CD4-positive, alpha-beta T cell treated with Interleukin-4 for 1 hour (primary cell): Measurements from ENCODE around the gene PAPOLG.
"Not testable (repeated sequence)": the region's sequence is repeated elsewhere in the genome, so short reads cannot be mapped to it uniquely, and the experiment has no call there.

Source experiments
- DNase-seq, 2 donors: peaks; one replicate each; pipeline ENCODE4 v3.0.0-alpha.2; 2020 to 2022

PAPOLG gene

GRCh38 chr2:60825666-60826065, 69.6 kb downstream of the PAPOLG start:
- no peak for DNase-seq

GRCh38 chr2:60826111-60826510, 70.0 kb downstream of the PAPOLG start:
- no peak for DNase-seq

- DNase-seq = not testable (repeated sequence)
Observed at GRCh38 chr2:60826860-60827259, 70.8 kb downstream of the PAPOLG start.

GRCh38 chr2:60827369-60827768, 71.3 kb downstream of the PAPOLG start:
- no peak for DNase-seq

- DNase-seq = no peak
Observed at GRCh38 chr2:60830991-60831390, 74.9 kb downstream of the PAPOLG start.

GRCh38 chr2:60831921-60832320, 75.9 kb downstream of the PAPOLG start:
- no peak for DNase-seq

- DNase-seq = no peak
Observed at GRCh38 chr2:60832621-60833020, 76.6 kb downstream of the PAPOLG start.

- peak; percentile 18 to 50 for DNase-seq
Observed at GRCh38 chr2:60834270-60834717, 78.2 kb downstream of the PAPOLG start.

- DNase-seq = no peak
Observed at GRCh38 chr2:60836491-60836890, 80.4 kb downstream of the PAPOLG start.

- no peak for DNase-seq
Observed at GRCh38 chr2:60837123-60837522, 81.1 kb downstream of the PAPOLG start.

GRCh38 chr2:60838481-60838880, 82.4 kb downstream of the PAPOLG start:
- DNase-seq = no peak

- DNase-seq = no peak
Observed at GRCh38 chr2:60839126-60839813, 83.2 kb downstream of the PAPOLG start.

- peak; percentile 17 to 64 for DNase-seq
Observed at GRCh38 chr2:60840880-60841279, 84.8 kb downstream of the PAPOLG start.

GRCh38 chr2:60843006-60843405, 86.9 kb downstream of the PAPOLG start:
- no peak for DNase-seq

GRCh38 chr2:60844105-60844504, 88.0 kb downstream of the PAPOLG start:
- no peak for DNase-seq

- DNase-seq = no peak
Observed at GRCh38 chr2:60847854-60848253, 91.8 kb downstream of the PAPOLG start.
